HG03103 (cell line): ENCODE data around the gene NOP9.

Source experiments
- ATAC-seq: cut with Tn5 transposase; IDR thresholded peaks from one replicate; pipeline ENCODE4 v1.9.1; 2021; ENCODE audit warnings: low read depth; ENCODE audit not compliant: unreplicated experiment

The NOP9 gene

GRCh38 chr14:24262821-24263733, 36.6 kb upstream of the NOP9 start, which contains the start of gene TGM1:
Gene TGM1 (minus strand): TSS chr14:24263177. CDS start chr14:24262352, 825 bp downstream.
- no peak for ATAC-seq

- ATAC-seq, result no peak
Measured at GRCh38 chr14:24263848-24264247, 35.8 kb upstream of the NOP9 start.

GRCh38 chr14:24264298-24264697, 35.4 kb upstream of the NOP9 start:
- no peak for ATAC-seq

- ATAC-seq, result no peak
Measured at GRCh38 chr14:24266344-24267244, 33.1 kb upstream of the NOP9 start.

GRCh38 chr14:24267516-24267915, 32.1 kb upstream of the NOP9 start:
- no peak for ATAC-seq

GRCh38 chr14:24268225-24268624, 31.4 kb upstream of the NOP9 start:
- no peak for ATAC-seq

- ATAC-seq, result no peak
Measured at GRCh38 chr14:24269368-24269767, 30.3 kb upstream of the NOP9 start.

- no peak for ATAC-seq
Measured at GRCh38 chr14:24269910-24270536, 29.6 kb upstream of the NOP9 start.

GRCh38 chr14:24270537-24271133, 29.0 kb upstream of the NOP9 start:
- no peak for ATAC-seq

- peak; percentile 79 for ATAC-seq
Measured at GRCh38 chr14:24271134-24271833, 28.4 kb upstream of the NOP9 start, which contains the start of gene RABGGTA. Gene RABGGTA (minus strand): TSS chr14:24271597. CDS start chr14:24271115, 482 bp downstream.

GRCh38 chr14:24271834-24272263, 27.8 kb upstream of the NOP9 start:
- ATAC-seq, result no peak

GRCh38 chr14:24272467-24272866, 27.2 kb upstream of the NOP9 start:
- ATAC-seq, result no peak

GRCh38 chr14:24273422-24273998, 26.1 kb upstream of the NOP9 start:
- no peak for ATAC-seq

- ATAC-seq, result peak; percentile 37
Measured at GRCh38 chr14:24274101-24274543, 25.5 kb upstream of the NOP9 start.

GRCh38 chr14:24277071-24277470, 22.6 kb upstream of the NOP9 start:
- no peak for ATAC-seq

- ATAC-seq, result no peak
Measured at GRCh38 chr14:24277606-24278321, 21.9 kb upstream of the NOP9 start.

GRCh38 chr14:24278424-24278823, 21.2 kb upstream of the NOP9 start:
- ATAC-seq, result no peak

GRCh38 chr14:24279301-24280186, 20.1 kb upstream of the NOP9 start:
- ATAC-seq, result no peak
